ENCODE data around the gene KCNC3.

DNA sequence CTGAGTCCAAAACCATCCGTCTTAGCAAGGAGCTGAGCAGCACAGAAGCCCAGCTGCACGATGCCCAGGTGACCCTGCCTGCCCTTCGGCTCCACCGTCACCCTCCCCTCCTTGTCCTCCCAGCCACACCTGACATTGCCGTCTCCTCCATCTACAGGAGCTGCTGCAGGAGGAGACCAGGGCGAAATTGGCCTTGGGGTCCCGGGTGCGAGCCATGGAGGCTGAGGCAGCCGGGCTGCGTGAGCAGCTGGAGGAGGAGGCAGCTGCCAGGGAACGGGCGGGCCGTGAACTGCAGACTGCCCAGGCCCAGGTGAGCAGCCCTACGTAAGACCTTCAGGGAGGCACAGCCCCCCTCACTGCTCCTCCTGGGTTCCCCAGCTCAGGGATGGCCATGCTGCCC is 49.1 kb downstream of the KCNC3 start:
- TF ChIP-seq, protein P1, sequence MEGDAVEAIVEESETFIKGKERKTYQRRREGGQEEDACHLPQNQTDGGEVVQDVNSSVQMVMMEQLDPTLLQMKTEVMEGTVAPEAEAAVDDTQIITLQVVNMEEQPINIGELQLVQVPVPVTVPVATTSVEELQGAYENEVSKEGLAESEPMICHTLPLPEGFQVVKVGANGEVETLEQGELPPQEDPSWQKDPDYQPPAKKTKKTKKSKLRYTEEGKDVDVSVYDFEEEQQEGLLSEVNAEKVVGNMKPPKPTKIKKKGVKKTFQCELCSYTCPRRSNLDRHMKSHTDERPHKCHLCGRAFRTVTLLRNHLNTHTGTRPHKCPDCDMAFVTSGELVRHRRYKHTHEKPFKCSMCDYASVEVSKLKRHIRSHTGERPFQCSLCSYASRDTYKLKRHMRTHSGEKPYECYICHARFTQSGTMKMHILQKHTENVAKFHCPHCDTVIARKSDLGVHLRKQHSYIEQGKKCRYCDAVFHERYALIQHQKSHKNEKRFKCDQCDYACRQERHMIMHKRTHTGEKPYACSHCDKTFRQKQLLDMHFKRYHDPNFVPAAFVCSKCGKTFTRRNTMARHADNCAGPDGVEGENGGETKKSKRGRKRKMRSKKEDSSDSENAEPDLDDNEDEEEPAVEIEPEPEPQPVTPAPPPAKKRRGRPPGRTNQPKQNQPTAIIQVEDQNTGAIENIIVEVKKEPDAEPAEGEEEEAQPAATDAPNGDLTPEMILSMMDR (IDR thresholded peaks at IDR 0.05) = no peak
- no peak for TF ChIP-seq ZFX (IDR thresholded peaks at IDR 0.05; ENCODE audit: borderline replicate concordance)
